ENCODE measurements around the gene HAPLN3.

HAPLN3 gene

DNA sequence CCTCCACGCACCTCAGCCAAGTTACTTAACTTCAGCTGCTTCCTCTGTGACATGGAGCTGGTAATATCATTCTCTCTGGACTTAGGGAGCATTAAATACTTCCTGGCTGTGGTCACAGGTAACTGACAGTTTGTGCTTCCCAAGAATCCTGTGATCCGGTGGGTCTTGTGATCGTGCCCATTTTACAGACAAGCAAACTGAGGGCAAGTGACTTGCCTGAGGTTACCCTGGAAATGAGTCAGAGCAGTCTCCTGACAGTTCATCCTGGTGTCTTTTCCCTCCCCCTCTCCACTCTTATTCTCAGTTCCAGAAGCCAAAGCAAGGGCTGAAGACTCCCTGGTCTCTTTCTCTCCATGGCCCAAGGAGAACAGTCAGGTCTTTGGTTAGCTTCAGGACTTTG is 56.2 kb downstream of the HAPLN3 start:
- POLR2A ChIA-PET: no interaction called here

DNA sequence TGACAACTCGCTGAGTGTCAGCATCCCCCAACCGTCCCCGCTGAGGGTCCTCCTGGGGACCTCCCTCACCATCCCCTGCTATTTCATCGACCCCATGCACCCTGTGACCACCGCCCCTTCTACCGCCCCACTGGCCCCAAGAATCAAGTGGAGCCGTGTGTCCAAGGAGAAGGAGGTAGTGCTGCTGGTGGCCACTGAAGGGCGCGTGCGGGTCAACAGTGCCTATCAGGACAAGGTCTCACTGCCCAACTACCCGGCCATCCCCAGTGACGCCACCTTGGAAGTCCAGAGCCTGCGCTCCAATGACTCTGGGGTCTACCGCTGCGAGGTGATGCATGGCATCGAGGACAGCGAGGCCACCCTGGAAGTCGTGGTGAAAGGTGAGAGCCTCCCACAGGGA is 56.7 kb downstream of the HAPLN3 start:
- Histone ChIP-seq H3K9me3 (ENCODE audit: control insufficient read depth, insufficient read depth, low read depth, low read length) (no peaks in the 10 kb centered on the region), H3K27ac (ENCODE audit: extremely low read depth, low read depth, low read length) (no peak overlapping the region), H3K4me1 (ENCODE audit: control insufficient read depth, insufficient read depth, low read length) (no peaks in the 10 kb centered on the region), H3K4me3 (ENCODE audit: low read depth, low read length) (no peak overlapping the region), H3K36me3 (ENCODE audit: control insufficient read depth in 2 of 2, insufficient read depth in 1 of 2, low read length in 2 of 2) (no peaks in the 10 kb centered on the region)
- ChIA-PET CTCF (interaction anchor here (0.5 to 1.1 kb wide), 3 partner anchors 40 to 168 kb away, joined by 3 to 5 read pairs (median 3); no protein-coding TSS in a partner anchor), POLR2A (no interaction called here)
- TF ChIP-seq KLF9 (tag by site-specific recombination; IDR thresholded peaks at IDR 0.05; ENCODE audit: low read depth) (no peak), BCL11A (tag by site-specific recombination; IDR thresholded peaks at IDR 0.05; ENCODE audit: low read depth) (no peak), ZSCAN16 (tag by site-specific recombination; IDR thresholded peaks at IDR 0.05) (no peak), ZNF626 (tag by site-specific recombination; IDR thresholded peaks at IDR 0.05) (no peak), ZNF707 (tag by site-specific recombination; IDR thresholded peaks at IDR 0.05) (no peak), ZNF776 (tag by site-specific recombination; IDR thresholded peaks at IDR 0.05; ENCODE audit: borderline replicate concordance) (no peak), RBAK (tag by site-specific recombination; IDR thresholded peaks at IDR 0.05) (no peak), ZNF426 (tag by site-specific recombination; IDR thresholded peaks at IDR 0.05) (no peak), ZNF654 (tag by site-specific recombination; IDR thresholded peaks at IDR 0.05; ENCODE audit: low read depth) (no peak), ZNF561 (tag by site-specific recombination; IDR thresholded peaks at IDR 0.05; ENCODE audit: borderline replicate concordance) (no peak)
- TF ChIP-seq, protein P1, sequence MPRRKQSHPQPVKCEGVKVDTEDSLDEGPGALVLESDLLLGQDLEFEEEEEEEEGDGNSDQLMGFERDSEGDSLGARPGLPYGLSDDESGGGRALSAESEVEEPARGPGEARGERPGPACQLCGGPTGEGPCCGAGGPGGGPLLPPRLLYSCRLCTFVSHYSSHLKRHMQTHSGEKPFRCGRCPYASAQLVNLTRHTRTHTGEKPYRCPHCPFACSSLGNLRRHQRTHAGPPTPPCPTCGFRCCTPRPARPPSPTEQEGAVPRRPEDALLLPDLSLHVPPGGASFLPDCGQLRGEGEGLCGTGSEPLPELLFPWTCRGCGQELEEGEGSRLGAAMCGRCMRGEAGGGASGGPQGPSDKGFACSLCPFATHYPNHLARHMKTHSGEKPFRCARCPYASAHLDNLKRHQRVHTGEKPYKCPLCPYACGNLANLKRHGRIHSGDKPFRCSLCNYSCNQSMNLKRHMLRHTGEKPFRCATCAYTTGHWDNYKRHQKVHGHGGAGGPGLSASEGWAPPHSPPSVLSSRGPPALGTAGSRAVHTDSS (tag by site-specific recombination; IDR thresholded peaks at IDR 0.05): no peak
- TF ChIP-seq, protein P2, sequence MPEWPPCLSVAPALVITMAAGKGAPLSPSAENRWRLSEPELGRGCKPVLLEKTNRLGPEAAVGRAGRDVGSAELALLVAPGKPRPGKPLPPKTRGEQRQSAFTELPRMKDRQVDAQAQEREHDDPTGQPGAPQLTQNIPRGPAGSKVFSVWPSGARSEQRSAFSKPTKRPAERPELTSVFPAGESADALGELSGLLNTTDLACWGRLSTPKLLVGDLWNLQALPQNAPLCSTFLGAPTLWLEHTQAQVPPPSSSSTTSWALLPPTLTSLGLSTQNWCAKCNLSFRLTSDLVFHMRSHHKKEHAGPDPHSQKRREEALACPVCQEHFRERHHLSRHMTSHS (tag by site-specific recombination; IDR thresholded peaks at IDR 0.05): no peak
- TF ChIP-seq, protein P3, sequence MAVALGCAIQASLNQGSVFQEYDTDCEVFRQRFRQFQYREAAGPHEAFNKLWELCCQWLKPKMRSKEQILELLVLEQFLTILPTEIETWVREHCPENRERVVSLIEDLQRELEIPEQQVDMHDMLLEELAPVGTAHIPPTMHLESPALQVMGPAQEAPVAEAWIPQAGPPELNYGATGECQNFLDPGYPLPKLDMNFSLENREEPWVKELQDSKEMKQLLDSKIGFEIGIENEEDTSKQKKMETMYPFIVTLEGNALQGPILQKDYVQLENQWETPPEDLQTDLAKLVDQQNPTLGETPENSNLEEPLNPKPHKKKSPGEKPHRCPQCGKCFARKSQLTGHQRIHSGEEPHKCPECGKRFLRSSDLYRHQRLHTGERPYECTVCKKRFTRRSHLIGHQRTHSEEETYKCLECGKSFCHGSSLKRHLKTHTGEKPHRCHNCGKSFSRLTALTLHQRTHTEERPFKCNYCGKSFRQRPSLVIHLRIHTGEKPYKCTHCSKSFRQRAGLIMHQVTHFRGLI (tag by site-specific recombination; IDR thresholded peaks at IDR 0.05): no peak

More for the DNA sequence above, 56.2 kb downstream of the HAPLN3 start:
- no peak overlapping the region for H3K27ac ChIP-seq (ENCODE audit: extremely low read depth, low read depth, low read length)
- no peaks in the 10 kb centered on the region for H3K9me3 ChIP-seq (ENCODE audit: control insufficient read depth, insufficient read depth, low read depth, low read length)
- TF ChIP-seq HOXA7 (CRISPR knock-in tag; IDR thresholded peaks at IDR 0.05; ENCODE audit: borderline replicate concordance) (no peak), ZNF391 (tag by site-specific recombination; IDR thresholded peaks at IDR 0.05; ENCODE audit: borderline replicate concordance, low read depth) (no peak), ZBTB48 (tag by site-specific recombination; IDR thresholded peaks at IDR 0.05) (no peak), SETDB1 (IDR thresholded peaks at IDR 0.05; ENCODE audit: insufficient read length, low read length) (no peak), KLF9 (tag by site-specific recombination; IDR thresholded peaks at IDR 0.05; ENCODE audit: low read depth) (no peak), ZNF24 (tag by site-specific recombination; IDR thresholded peaks at IDR 0.05) (no peak), OVOL3 (tag by site-specific recombination; IDR thresholded peaks at IDR 0.05) (no peak), ZNF274 (IDR thresholded peaks at IDR 0.05; ENCODE audit: low read length) (no peak), ZNF274 (tag by site-specific recombination; IDR thresholded peaks at IDR 0.05; ENCODE audit: borderline replicate concordance) (no peak), ZFP41 (tag by site-specific recombination; IDR thresholded peaks at IDR 0.05; ENCODE audit: borderline replicate concordance) (no peak)
- H3K4me1 ChIP-seq (ENCODE audit: control insufficient read depth, insufficient read depth, low read length): no peaks in the 10 kb centered on the region
- H3K4me3 ChIP-seq (ENCODE audit: low read depth, low read length): no peak overlapping the region
- CTCF ChIA-PET: interaction anchor here (0.5 to 0.6 kb wide), 2 partner anchors 68 to 156 kb away, joined by 3 to 4 read pairs; no protein-coding TSS in a partner anchor
- no peaks in the 10 kb centered on the region for H3K36me3 ChIP-seq (ENCODE audit: control insufficient read depth in 2 of 2, insufficient read depth in 1 of 2, low read length in 2 of 2)
